ENCODE data around the gene TRAPPC5. TPM values are rescaled to one million over a fixed set of nuclear protein-coding genes. Genes with fewer than 3 reads are reported as not detected.
A peak's percentile ranks its signal among the peaks of the same experiment; 100 is the strongest.

The TRAPPC5 gene
- polyA plus RNA-seq, 1 of the 3 experiments (the other 2 are of a cell fraction): 49.4 TPM

DNA sequence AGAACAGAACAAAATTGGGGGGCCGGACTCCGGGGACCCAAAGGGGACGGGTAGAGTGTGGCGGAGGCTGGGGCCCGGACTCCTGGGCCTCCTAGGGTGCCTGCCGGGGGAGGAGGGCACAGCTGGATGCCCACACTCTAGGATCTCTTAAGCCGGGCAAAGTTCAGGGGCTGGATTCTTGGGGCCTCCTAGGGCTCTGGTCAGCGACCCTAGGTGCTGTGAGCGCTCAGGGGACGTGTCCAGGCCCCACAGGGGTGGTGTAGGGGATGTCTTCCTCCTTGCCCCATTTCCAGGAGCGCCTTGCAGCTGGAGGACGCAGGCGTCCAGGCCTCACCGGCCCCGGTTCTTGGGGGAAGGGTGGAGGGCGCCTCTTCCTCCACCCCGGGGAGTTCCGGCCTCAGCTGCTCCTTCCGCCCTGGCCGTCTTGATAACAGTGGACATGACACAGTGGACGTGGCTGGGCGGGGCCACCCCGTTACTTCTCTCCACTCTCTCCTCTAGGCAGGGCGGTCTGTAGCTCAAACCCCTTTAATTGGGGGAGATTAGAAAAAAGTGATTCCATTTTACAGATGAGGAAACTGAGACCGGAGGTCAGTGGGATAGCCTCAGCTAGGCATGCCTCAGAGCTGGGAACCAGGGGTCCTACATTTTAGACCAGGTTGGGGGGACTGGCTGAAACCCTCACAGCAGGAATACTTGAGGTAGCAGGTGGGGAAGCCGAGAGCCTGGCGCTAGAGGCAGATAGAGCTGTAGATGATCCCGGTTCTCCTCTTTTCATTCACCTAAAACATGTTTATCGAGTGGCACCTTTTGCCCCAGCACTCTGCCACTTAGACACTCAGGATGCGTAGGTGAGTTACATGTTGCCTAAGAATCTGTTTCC, 43.0 kb upstream of the TRAPPC5 start:
- ChIA-PET CTCF (interaction anchor here (1.2 to 2.7 kb wide), 4 partner anchors 14 to 162 kb away, joined by 3 to 14 read pairs (median 8); partner anchors contain the start of gene TRAPPC5), POLR2A (no interaction called here)
- no peaks in the 10 kb centered on the region for H3K36me3 ChIP-seq (replicated peaks in 1 of 2; ENCODE audit: control insufficient read depth in 1 of 2, insufficient read depth in 2 of 2, low read length in 1 of 2)
- H3K9me3 ChIP-seq: no peaks in the 10 kb centered on the region
- DNase-seq: no peak
- 37% methylated on average over 12 of the region's 30 CpGs for WGBS (ENCODE audit: low lambda C conversion rate)
- H3K4me1 ChIP-seq (ENCODE audit: control insufficient read depth in 1 of 2, insufficient read depth in 2 of 2, low read depth in 1 of 2, low read length in 1 of 2): peaks cover 0 to 4% of the 10 kb centered on the region in 2 experiments; a peak in 1 of 4 replicates
- H4K20me1 ChIP-seq (ENCODE audit: insufficient read depth): no peaks in the 10 kb centered on the region
- H3K79me2 ChIP-seq (ENCODE audit: insufficient read depth): no peaks in the 10 kb centered on the region
- peak overlapping the region in 1 of 2 experiments; percentile 21; a peak in 1 of 4 replicates for H3K4me3 ChIP-seq (ENCODE audit: low read depth in 2 of 2, low read length in 1 of 2)
- no peak overlapping the region for H2AFZ ChIP-seq (ENCODE audit: low read depth)
- H3K27me3 ChIP-seq (ENCODE audit: insufficient read depth): peaks cover 37% of the 10 kb centered on the region
- H3K9me2 ChIP-seq: no peaks in the 10 kb centered on the region
- no peak for TF ChIP-seq FOSL2 (IDR thresholded peaks at IDR 0.05; ENCODE audit: borderline replicate concordance, low read depth)
- TF ChIP-seq RFX5 (IDR thresholded peaks at IDR 0.05; ENCODE audit: low read length): no peak
- no peak for TF ChIP-seq IRF3 (IDR thresholded peaks at IDR 0.05; ENCODE audit: low read depth, low read length)
- peaks cover 4% of the 10 kb centered on the region for H3F3A ChIP-seq (replicated peaks; ENCODE audit: insufficient read depth)
- no peak overlapping the region for H3K9ac ChIP-seq
- no peak overlapping the region for H3K4me2 ChIP-seq
- no peak overlapping the region for H3K27ac ChIP-seq (ENCODE audit: low read depth in 2 of 2, low read length in 1 of 2)

GRCh38 chr19:7638802-7639465, 41.7 kb upstream of the TRAPPC5 start:
- CTCF ChIA-PET: interaction anchor here (1.1 to 2.7 kb wide), 4 partner anchors 13 to 160 kb away, joined by 3 to 14 read pairs (median 4); partner anchors contain the start of gene TRAPPC5
- WGBS (ENCODE audit: low lambda C conversion rate): 12% methylated on average over 11 of the region's 12 CpGs
- Histone ChIP-seq H3K9me3 (no peaks in the 10 kb centered on the region), H3K79me2 (ENCODE audit: insufficient read depth) (no peaks in the 10 kb centered on the region), H3F3A (replicated peaks; ENCODE audit: insufficient read depth) (peaks cover 4% of the 10 kb centered on the region), H3K36me3 (replicated peaks in 1 of 2; ENCODE audit: control insufficient read depth in 1 of 2, insufficient read depth in 2 of 2, low read length in 1 of 2) (no peaks in the 10 kb centered on the region), H3K4me2 (no peak overlapping the region), H3K27ac (ENCODE audit: low read depth in 2 of 2, low read length in 1 of 2) (no peak overlapping the region), H3K4me1 (ENCODE audit: control insufficient read depth in 1 of 2, insufficient read depth in 2 of 2, low read depth in 1 of 2, low read length in 1 of 2) (peaks cover 0 to 4% of the 10 kb centered on the region in 2 experiments; a peak in 1 of 4 replicates), H3K4me3 (ENCODE audit: low read depth in 2 of 2, low read length in 1 of 2) (no peak overlapping the region), H3K9me2 (no peaks in the 10 kb centered on the region), H4K20me1 (ENCODE audit: insufficient read depth) (no peaks in the 10 kb centered on the region), H3K9ac (no peak overlapping the region), H3K27me3 (ENCODE audit: insufficient read depth) (peaks cover 37% of the 10 kb centered on the region), H2AFZ (ENCODE audit: low read depth) (no peak overlapping the region)
- TF ChIP-seq YY1 (IDR thresholded peaks at IDR 0.05; ENCODE audit: low read depth): no peak
- TF ChIP-seq TEAD4 (IDR thresholded peaks at IDR 0.05; ENCODE audit: borderline replicate concordance, insufficient read depth): no peak
- no peak for TF ChIP-seq GABPA (IDR thresholded peaks at IDR 0.05; ENCODE audit: low read depth)
- POLR2A ChIA-PET: no interaction called here
- no peak for DNase-seq

DNA sequence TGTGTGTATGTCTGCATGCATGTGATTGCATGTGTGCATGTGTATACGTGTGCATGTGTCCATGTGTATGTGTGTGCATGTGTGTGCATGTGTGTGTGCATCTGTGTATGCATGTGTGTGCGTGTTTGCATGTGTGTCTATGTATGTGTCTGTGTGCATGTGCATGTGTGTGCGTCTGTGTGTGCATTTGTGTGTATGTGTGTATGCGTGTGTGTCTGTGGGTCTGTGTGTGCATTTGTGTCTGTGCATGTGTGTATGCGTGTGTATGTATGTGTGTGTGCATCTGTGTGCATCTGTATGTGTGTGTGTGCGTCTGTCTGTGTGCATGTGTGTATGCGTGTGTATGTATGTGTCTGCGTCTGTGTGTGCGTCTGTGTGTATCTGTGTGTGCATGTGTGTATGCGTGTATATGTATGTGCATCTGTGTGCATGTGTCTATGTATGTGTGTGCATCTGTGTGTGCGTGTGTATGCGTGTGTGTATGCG, 40.7 kb upstream of the TRAPPC5 start:
- peaks cover 4% of the 10 kb centered on the region for H3F3A ChIP-seq (replicated peaks; ENCODE audit: insufficient read depth)
- H3K9me2 ChIP-seq: no peaks in the 10 kb centered on the region
- H3K4me2 ChIP-seq: no peak overlapping the region
- H2AFZ ChIP-seq (ENCODE audit: low read depth): no peak overlapping the region
- H3K27ac ChIP-seq (ENCODE audit: low read depth in 2 of 2, low read length in 1 of 2): no peak overlapping the region
- peaks cover 34% of the 10 kb centered on the region for H3K27me3 ChIP-seq (ENCODE audit: insufficient read depth)
- POLR2A ChIA-PET: no interaction called here
- CTCF ChIA-PET: interaction anchor here (1.2 to 1.3 kb wide), 2 partner anchors 41 to 72 kb away, joined by 3 to 4 read pairs; partner anchors contain the start of gene TRAPPC5
- H3K79me2 ChIP-seq (ENCODE audit: insufficient read depth): no peaks in the 10 kb centered on the region
- no peak overlapping the region for H3K4me3 ChIP-seq (ENCODE audit: low read depth in 2 of 2, low read length in 1 of 2)
- peaks cover 0 to 4% of the 10 kb centered on the region in 2 experiments; a peak in 1 of 4 replicates for H3K4me1 ChIP-seq (ENCODE audit: control insufficient read depth in 1 of 2, insufficient read depth in 2 of 2, low read depth in 1 of 2, low read length in 1 of 2)
- H4K20me1 ChIP-seq (ENCODE audit: insufficient read depth): no peaks in the 10 kb centered on the region
- H3K9me3 ChIP-seq: no peaks in the 10 kb centered on the region
- 69% methylated on average over 13 of the region's 13 CpGs for WGBS (ENCODE audit: low lambda C conversion rate)
- H3K36me3 ChIP-seq (replicated peaks in 1 of 2; ENCODE audit: control insufficient read depth in 1 of 2, insufficient read depth in 2 of 2, low read length in 1 of 2): no peaks in the 10 kb centered on the region
- DNase-seq: no peak
- no peak overlapping the region for H3K9ac ChIP-seq
- TF ChIP-seq EZH2phosphoT487 (IDR thresholded peaks at IDR 0.05; ENCODE audit: borderline replicate concordance, low read depth) (no peak), RCOR1 (IDR thresholded peaks at IDR 0.05; ENCODE audit: low read length) (no peak), SMC3 (IDR thresholded peaks at IDR 0.05; ENCODE audit: low read depth, low read length) (no peak), FOXJ3 (CRISPR knock-in tag; IDR thresholded peaks at IDR 0.05) (no peak), RFX5 (IDR thresholded peaks at IDR 0.05; ENCODE audit: low read length) (no peak), IRF3 (IDR thresholded peaks at IDR 0.05; ENCODE audit: low read depth, low read length) (no peak), NFIC (IDR thresholded peaks at IDR 0.05; ENCODE audit: borderline replicate concordance) (no peak), GATA2 (CRISPR knock-in tag; IDR thresholded peaks at IDR 0.05) (no peak), EP300 (IDR thresholded peaks at IDR 0.05; ENCODE audit: borderline replicate concordance in 1 of 2, low read depth in 1 of 2, low read length in 1 of 2) (no peak)
- TF ChIP-seq, protein P1, sequence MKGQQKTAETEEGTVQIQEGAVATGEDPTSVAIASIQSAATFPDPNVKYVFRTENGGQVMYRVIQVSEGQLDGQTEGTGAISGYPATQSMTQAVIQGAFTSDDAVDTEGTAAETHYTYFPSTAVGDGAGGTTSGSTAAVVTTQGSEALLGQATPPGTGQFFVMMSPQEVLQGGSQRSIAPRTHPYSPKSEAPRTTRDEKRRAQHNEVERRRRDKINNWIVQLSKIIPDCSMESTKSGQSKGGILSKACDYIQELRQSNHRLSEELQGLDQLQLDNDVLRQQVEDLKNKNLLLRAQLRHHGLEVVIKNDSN (IDR thresholded peaks at IDR 0.05; ENCODE audit: borderline replicate concordance, low read depth): no peak
- TF ChIP-seq, protein P2, sequence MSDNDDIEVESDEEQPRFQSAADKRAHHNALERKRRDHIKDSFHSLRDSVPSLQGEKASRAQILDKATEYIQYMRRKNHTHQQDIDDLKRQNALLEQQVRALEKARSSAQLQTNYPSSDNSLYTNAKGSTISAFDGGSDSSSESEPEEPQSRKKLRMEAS (IDR thresholded peaks at IDR 0.05; ENCODE audit: low read depth): no peak
